ENCODE measurements around the gene DPYSL3. TPM values are rescaled to one million over a fixed set of nuclear protein-coding genes. Genes with fewer than 3 reads are reported as not detected.

The DPYSL3 gene
- total RNA-seq, 1 experiment from 2014 or later = 106 TPM

- POLR2A ChIA-PET = no interaction called here
- CTCF ChIA-PET = no interaction called here
- Mint-ChIP-seq H3K4me1 (ENCODE audit: low read depth, unreplicated experiment) (peaks cover 44% of the 10 kb centered on the region), H3K9me3 (ENCODE audit: unreplicated experiment) (peaks cover 11% of the 10 kb centered on the region), H3K4me3 (ENCODE audit: unreplicated experiment) (no peak overlapping the region), H3K27ac (ENCODE audit: unreplicated experiment) (no peak overlapping the region), H3K36me3 (ENCODE audit: insufficient read depth, unreplicated experiment) (peaks cover 63% of the 10 kb centered on the region), H3K27me3 (ENCODE audit: insufficient read depth, unreplicated experiment) (no peaks in the 10 kb centered on the region)
- Histone ChIP-seq H3K36me3 (ENCODE audit: control insufficient read depth, insufficient read depth, low read length) (no peaks in the 10 kb centered on the region), H3K9me3 (no peaks in the 10 kb centered on the region), H3K4me3 (ENCODE audit: low read depth, low read length) (no peak overlapping the region), H3K27me3 (replicated peaks; ENCODE audit: control insufficient read depth, insufficient read depth, low read length) (no peaks in the 10 kb centered on the region), H3K4me1 (peaks cover 50% of the 10 kb centered on the region)
- no peak for DNase-seq
- intact Hi-C loops (cut with micrococcal nuclease; ENCODE audit: unreplicated experiment) = no loop called here
- TF ChIP-seq, protein P1, sequence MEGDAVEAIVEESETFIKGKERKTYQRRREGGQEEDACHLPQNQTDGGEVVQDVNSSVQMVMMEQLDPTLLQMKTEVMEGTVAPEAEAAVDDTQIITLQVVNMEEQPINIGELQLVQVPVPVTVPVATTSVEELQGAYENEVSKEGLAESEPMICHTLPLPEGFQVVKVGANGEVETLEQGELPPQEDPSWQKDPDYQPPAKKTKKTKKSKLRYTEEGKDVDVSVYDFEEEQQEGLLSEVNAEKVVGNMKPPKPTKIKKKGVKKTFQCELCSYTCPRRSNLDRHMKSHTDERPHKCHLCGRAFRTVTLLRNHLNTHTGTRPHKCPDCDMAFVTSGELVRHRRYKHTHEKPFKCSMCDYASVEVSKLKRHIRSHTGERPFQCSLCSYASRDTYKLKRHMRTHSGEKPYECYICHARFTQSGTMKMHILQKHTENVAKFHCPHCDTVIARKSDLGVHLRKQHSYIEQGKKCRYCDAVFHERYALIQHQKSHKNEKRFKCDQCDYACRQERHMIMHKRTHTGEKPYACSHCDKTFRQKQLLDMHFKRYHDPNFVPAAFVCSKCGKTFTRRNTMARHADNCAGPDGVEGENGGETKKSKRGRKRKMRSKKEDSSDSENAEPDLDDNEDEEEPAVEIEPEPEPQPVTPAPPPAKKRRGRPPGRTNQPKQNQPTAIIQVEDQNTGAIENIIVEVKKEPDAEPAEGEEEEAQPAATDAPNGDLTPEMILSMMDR (IDR thresholded peaks at IDR 0.05; ENCODE audit: insufficient read depth in 1 of 2, low read depth in 1 of 2, low read length in 1 of 2, severe bottlenecking in 1 of 2, unreplicated experiment in 1 of 2) = no peak
- no TSS peak for BruUV-seq (replicated peaks)
Observed at GRCh38 chr5:147398860-147399259, 111.0 kb downstream of the DPYSL3 start.

DNA sequence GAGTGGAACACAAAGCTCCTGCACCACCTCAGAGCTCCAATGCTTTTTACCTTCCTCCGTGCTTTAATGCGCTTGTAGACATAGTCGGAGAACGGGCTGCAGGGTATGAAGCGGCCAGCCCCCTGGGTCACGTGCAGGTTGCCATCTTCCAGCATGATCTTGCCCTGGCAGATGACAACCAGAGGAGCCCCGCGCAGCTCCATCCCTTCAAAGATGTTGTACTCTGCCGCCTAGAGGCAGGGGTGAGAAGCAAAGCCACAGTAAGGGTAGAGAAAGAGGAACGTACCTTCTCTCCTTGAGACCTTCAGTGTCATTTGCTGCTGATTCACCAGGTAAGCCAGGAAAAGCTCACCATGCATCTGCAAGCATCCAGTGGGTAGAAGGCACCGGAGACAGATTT is 112.3 kb downstream of the DPYSL3 start:
- TF ChIP-seq, protein P1 (IDR thresholded peaks at IDR 0.05; ENCODE audit: insufficient read depth in 1 of 2, low read depth in 1 of 2, low read length in 1 of 2, severe bottlenecking in 1 of 2, unreplicated experiment in 1 of 2) = peak in 1 of 2 experiments; percentile 27
- intact Hi-C loops (cut with micrococcal nuclease; ENCODE audit: unreplicated experiment) = no loop called here
- H3K36me3 Mint-ChIP-seq (ENCODE audit: insufficient read depth, unreplicated experiment) = peaks cover 66% of the 10 kb centered on the region

DNA sequence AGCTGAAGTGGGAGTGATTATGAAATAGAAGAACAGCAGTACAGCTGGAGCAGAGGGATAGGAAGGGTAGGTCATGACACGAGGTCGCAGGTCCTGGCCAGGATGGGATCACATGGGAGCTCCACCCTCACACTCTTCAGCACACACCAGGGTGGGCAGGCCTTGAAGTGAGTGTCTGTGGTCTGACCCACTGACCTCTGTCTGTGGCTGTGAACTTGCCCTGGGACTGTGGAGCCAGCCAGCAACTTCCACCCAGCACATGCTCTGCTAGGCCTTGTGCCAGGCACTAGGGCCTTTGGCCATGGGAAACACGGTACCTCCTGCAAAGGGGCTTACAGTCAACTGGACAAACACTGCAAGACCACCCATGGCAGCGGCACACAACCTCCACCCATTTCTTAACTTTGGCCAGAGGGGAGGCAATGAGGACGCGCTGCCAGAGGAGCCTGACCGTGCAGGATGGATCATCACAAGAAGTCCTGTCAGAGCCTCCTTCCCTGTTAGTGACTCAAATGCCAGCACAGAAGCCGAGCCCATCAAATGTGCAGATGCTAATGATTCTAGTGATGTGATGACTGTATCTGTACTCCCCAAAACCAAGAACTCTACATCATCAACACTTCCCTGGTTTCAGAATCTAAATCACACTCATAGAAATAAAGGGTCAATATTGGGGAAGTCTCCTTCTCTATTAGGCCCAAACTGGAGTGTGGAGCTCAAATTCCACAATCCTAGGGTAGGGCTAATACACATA is 113.6 kb downstream of the DPYSL3 start:
- TF ChIP-seq, protein P1 (IDR thresholded peaks at IDR 0.05; ENCODE audit: insufficient read depth in 1 of 2, low read depth in 1 of 2, low read length in 1 of 2, severe bottlenecking in 1 of 2, unreplicated experiment in 1 of 2) = no peak
- POLR2A ChIA-PET = no interaction called here
- Mint-ChIP-seq H3K4me1 (ENCODE audit: low read depth, unreplicated experiment) (peaks cover 54% of the 10 kb centered on the region), H3K36me3 (ENCODE audit: insufficient read depth, unreplicated experiment) (peaks cover 64% of the 10 kb centered on the region), H3K27ac (ENCODE audit: unreplicated experiment) (no peak overlapping the region), H3K27me3 (ENCODE audit: insufficient read depth, unreplicated experiment) (no peaks in the 10 kb centered on the region), H3K4me3 (ENCODE audit: unreplicated experiment) (no peak overlapping the region), H3K9me3 (ENCODE audit: unreplicated experiment) (peaks cover 11% of the 10 kb centered on the region)
- CTCF ChIA-PET = no interaction called here
- no peak for DNase-seq
- Histone ChIP-seq H3K4me3 (ENCODE audit: low read depth, low read length) (no peak overlapping the region), H3K36me3 (ENCODE audit: control insufficient read depth, insufficient read depth, low read length) (no peaks in the 10 kb centered on the region), H3K27me3 (replicated peaks; ENCODE audit: control insufficient read depth, insufficient read depth, low read length) (no peaks in the 10 kb centered on the region; the same call in 1 of the 2 replicates), H3K9me3 (no peaks in the 10 kb centered on the region), H3K4me1 (peaks cover 59% of the 10 kb centered on the region)
- intact Hi-C loops (cut with micrococcal nuclease; ENCODE audit: unreplicated experiment) = no loop called here
- BruUV-seq (replicated peaks) = no TSS peak

More for the DNA sequence above, 112.3 kb downstream of the DPYSL3 start:
- Histone ChIP-seq H3K36me3 (ENCODE audit: control insufficient read depth, insufficient read depth, low read length) (no peaks in the 10 kb centered on the region), H3K4me1 (peaks cover 58% of the 10 kb centered on the region), H3K9me3 (no peaks in the 10 kb centered on the region), H3K27me3 (replicated peaks; ENCODE audit: control insufficient read depth, insufficient read depth, low read length) (no peaks in the 10 kb centered on the region), H3K4me3 (ENCODE audit: low read depth, low read length) (no peak overlapping the region)
- H3K4me3 Mint-ChIP-seq (ENCODE audit: unreplicated experiment) = no peak overlapping the region
- H3K27ac Mint-ChIP-seq (ENCODE audit: unreplicated experiment) = no peak overlapping the region
- no peaks in the 10 kb centered on the region for H3K27me3 Mint-ChIP-seq (ENCODE audit: insufficient read depth, unreplicated experiment)
- POLR2A ChIA-PET = no interaction called here
- BruUV-seq (replicated peaks) = no TSS peak
- CTCF ChIA-PET = no interaction called here
- H3K4me1 Mint-ChIP-seq (ENCODE audit: low read depth, unreplicated experiment) = peaks cover 50% of the 10 kb centered on the region
- H3K9me3 Mint-ChIP-seq (ENCODE audit: unreplicated experiment) = peaks cover 11% of the 10 kb centered on the region
- no peak for DNase-seq

Measured in Caco-2 (cell line).